H9 (cell line): Measurements from ENCODE around the gene DCAF11. TPM values are rescaled to one million over a fixed set of nuclear protein-coding genes. Genes with fewer than 3 reads are reported as not detected.

ENCODE experiments used
- DNase-seq: peaks from one replicate; pipeline ENCODE4 v3.0.0-alpha.2; 2017
- H2AFZ ChIP-seq: one replicate; pipeline ENCODE4 v1.6.1; 2013; ENCODE audit warnings: mild to moderate bottlenecking, low read length, control low read depth, moderate library complexity
- H2AK5ac ChIP-seq: 2 replicates; pipeline ENCODE4 v1.6.1; 2013; ENCODE audit warnings: low read length, control low read depth, mixed read lengths; ENCODE audit not compliant: insufficient read length
- H2BK120ac ChIP-seq: one replicate; pipeline ENCODE4 v1.6.1; 2013; ENCODE audit warnings: low read depth, mild to moderate bottlenecking, low read length, control low read depth, inconsistent platforms; ENCODE audit not compliant: poor library complexity, severe bottlenecking
- H2BK12ac ChIP-seq: 2 replicates; pipeline ENCODE4 v1.6.1; 2013; ENCODE audit warnings: low read length, control low read depth, mixed read lengths, low read depth; ENCODE audit not compliant: insufficient read length
- H2BK15ac ChIP-seq: 2 replicates; pipeline ENCODE4 v1.6.1; 2013; ENCODE audit warnings: low read depth, low read length, control low read depth
- H2BK20ac ChIP-seq: one replicate; pipeline ENCODE4 v1.6.1; 2013; ENCODE audit warnings: low read depth, mild to moderate bottlenecking, low read length, control low read depth, inconsistent platforms; ENCODE audit not compliant: poor library complexity, severe bottlenecking
- H2BK5ac ChIP-seq: 2 replicates; pipeline ENCODE4 v1.6.1; 2013; ENCODE audit warnings: low read length, control low read depth, mixed read lengths; ENCODE audit not compliant: insufficient read length
- H3K14ac ChIP-seq: 2 replicates; pipeline ENCODE4 v1.6.1; 2013; ENCODE audit warnings: low read length, control low read depth; ENCODE audit not compliant: insufficient read depth
- H3K18ac ChIP-seq: 2 replicates; pipeline ENCODE4 v1.6.1; 2013; ENCODE audit warnings: low read depth, mild to moderate bottlenecking, mixed read lengths, low read length, control low read depth; ENCODE audit not compliant: insufficient read length
- H3K23ac ChIP-seq: 2 replicates; pipeline ENCODE4 v1.6.1; 2013; ENCODE audit warnings: low read length, control low read depth, mixed read lengths, low read depth; ENCODE audit not compliant: insufficient read length
- H3K23me2 ChIP-seq: 2 replicates; pipeline ENCODE4 v1.6.1; 2013; ENCODE audit warnings: low read depth, mild to moderate bottlenecking, mixed read lengths, low read length, control low read depth; ENCODE audit not compliant: insufficient read length, poor library complexity, severe bottlenecking
- H3K27ac ChIP-seq: 2 replicates; pipeline ENCODE4 v1.5.1; 2013; ENCODE audit warnings: low read length, control low read depth, mixed read lengths, low read depth; ENCODE audit not compliant: insufficient read length
- H3K27me3 ChIP-seq: 2 replicates; pipeline ENCODE4 v1.6.1; 2013; ENCODE audit warnings: low read length, control low read depth, inconsistent platforms; ENCODE audit not compliant: insufficient read depth
- H3K4ac ChIP-seq: 2 replicates; pipeline ENCODE4 v1.6.1; 2013; ENCODE audit warnings: low read depth, mild to moderate bottlenecking, control low read depth, inconsistent platforms, low read length, moderate library complexity
- H3K4me1 ChIP-seq: 2 replicates; pipeline ENCODE4 v1.6.1; 2013; ENCODE audit warnings: low read length, control low read depth, inconsistent platforms; ENCODE audit not compliant: insufficient read depth
- H3K4me2 ChIP-seq: 2 replicates; pipeline ENCODE4 v1.6.1; 2013; ENCODE audit warnings: low read length, control low read depth, mixed read lengths; ENCODE audit not compliant: insufficient read length, insufficient read depth
- H3K56ac ChIP-seq: 2 replicates; pipeline ENCODE4 v1.6.1; 2013; ENCODE audit warnings: low read depth, mild to moderate bottlenecking, mixed read lengths, low read length, control low read depth; ENCODE audit not compliant: insufficient read length
- H3K79me1 ChIP-seq: 2 replicates; pipeline ENCODE4 v1.6.1; 2013; ENCODE audit warnings: low read depth, mild to moderate bottlenecking, moderate library complexity, low read length, control low read depth, inconsistent platforms; ENCODE audit not compliant: insufficient read depth, poor library complexity, severe bottlenecking
- H3K79me2 ChIP-seq: 2 replicates; pipeline ENCODE4 v1.6.1; 2013; ENCODE audit warnings: low read length, control low read depth, inconsistent platforms; ENCODE audit not compliant: insufficient read depth
- H3K9ac ChIP-seq: 2 replicates; pipeline ENCODE4 v1.6.1; 2013; ENCODE audit warnings: low read length, control low read depth, mixed read lengths; ENCODE audit not compliant: insufficient read length; ENCODE audit errors: extremely low read depth
- H3K9me3 ChIP-seq: one replicate; pipeline ENCODE4 v1.6.1; 2013; ENCODE audit warnings: low read depth, low read length, inconsistent platforms; ENCODE audit not compliant: control insufficient read depth
- H3T11ph ChIP-seq: one replicate; pipeline ENCODE4 v1.6.1; 2013; ENCODE audit warnings: mild to moderate bottlenecking, low read length, control low read depth, inconsistent platforms
- H4K20me1 ChIP-seq: one replicate; pipeline ENCODE4 v1.6.1; 2013; ENCODE audit not compliant: control insufficient read depth, insufficient read length, insufficient read depth
- H4K5ac ChIP-seq: 2 replicates; pipeline ENCODE4 v1.6.1; 2013; ENCODE audit warnings: low read depth, mild to moderate bottlenecking, mixed read lengths, low read length, control low read depth; ENCODE audit not compliant: insufficient read length
- H4K8ac ChIP-seq: replicated peaks from 2 replicates; pipeline ENCODE4 v1.6.1; 2013; ENCODE audit warnings: low read length, control low read depth, mixed read lengths, low read depth; ENCODE audit not compliant: insufficient read length
- H4K91ac ChIP-seq: 2 replicates; pipeline ENCODE4 v1.6.1; 2013; ENCODE audit warnings: low read depth, mild to moderate bottlenecking, moderate library complexity, mixed read lengths, low read length, control low read depth; ENCODE audit not compliant: insufficient read length
- H3K27ac Mint-ChIP-seq, 3 experiments: 2 replicates in 2 of 3; 3 replicates in 1 of 3; pipeline ENCODE4 v1.8.0; 2020 to 2021; ENCODE audit warnings: mixed read lengths in 3 of 3, mild to moderate bottlenecking in 1 of 3, moderate library complexity in 1 of 3
- H3K27me3 Mint-ChIP-seq: 2 replicates; pipeline ENCODE4 v1.8.0; 2021; ENCODE audit warnings: low read depth, mild to moderate bottlenecking, moderate library complexity, mixed read lengths
- H3K36me3 Mint-ChIP-seq, 3 experiments: 2 replicates in 2 of 3; 3 replicates in 1 of 3; pipeline ENCODE4 v1.8.0; 2020 to 2021; ENCODE audit warnings: low read depth in 3 of 3, mixed read lengths in 3 of 3; ENCODE audit not compliant: insufficient read depth in 1 of 3
- H3K4me1 Mint-ChIP-seq, 2 experiments: 2 replicates each; pipeline ENCODE4 v1.8.0; 2020; ENCODE audit warnings: mixed read lengths in 2 of 2
- H3K4me3 Mint-ChIP-seq, 2 experiments: 2 replicates in 1 of 2; 3 replicates in 1 of 2; pipeline ENCODE4 v1.8.0; 2020 to 2021; ENCODE audit warnings: mild to moderate bottlenecking in 2 of 2, mixed read lengths in 2 of 2, moderate library complexity in 1 of 2
- H3K9me3 Mint-ChIP-seq, 2 experiments: 2 replicates in 1 of 2; 3 replicates in 1 of 2; pipeline ENCODE4 v1.8.0; 2020; ENCODE audit warnings: mild to moderate bottlenecking in 2 of 2, mixed read lengths in 2 of 2, moderate library complexity in 1 of 2
- WGBS: extraction: QIAGEN DNeasy Blood & Tissue Kit; methylation state at CpG from one replicate; pipeline ENCODE4 v1.1.7; 2013; ENCODE audit warnings: missing lambda C conversion rate, low lambda C conversion rate, mixed read lengths; ENCODE audit not compliant: insufficient read length; ENCODE audit errors: extremely low coverage; 5-methylcytosine and 5-hydroxymethylcytosine counted together
- total RNA-seq: library from RNA; stranded (reverse); gene quantifications from 2 replicates; pipeline ENCODE4 v1.2.1, GENCODE V29; 2021
- TF ChIP-seq, protein P1 (sequence below): fragments of 200-600 bp; sonication (generic); conservative IDR thresholded peaks from 3 replicates; pipeline ENCODE4 v1.8.0; 2021; ENCODE audit warnings: antibody characterized with exemption, mild to moderate bottlenecking

DCAF11 gene
- total RNA-seq, 1 experiment from 2014 or later, result 73.4 TPM

DNA sequence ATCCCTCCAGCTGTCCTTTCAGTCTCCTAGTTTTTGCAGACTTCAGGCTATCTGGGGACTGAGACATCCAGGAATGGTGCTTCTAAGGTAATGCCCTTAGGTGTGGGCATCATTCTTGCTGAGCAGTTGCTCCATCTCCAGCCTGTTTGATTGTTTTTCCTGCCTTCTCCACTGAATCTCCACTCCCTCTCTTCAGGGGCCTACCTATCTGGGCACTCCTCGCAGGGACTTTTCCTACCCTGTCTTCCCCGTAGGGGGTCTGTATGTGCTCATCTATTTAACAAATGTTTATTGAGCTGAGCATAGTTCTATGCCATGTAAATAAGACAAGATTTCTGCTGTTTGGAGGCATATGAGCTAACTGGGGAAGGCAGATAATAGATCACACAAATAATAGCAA lies 18.4 kb downstream of the DCAF11 start:
- Mint-ChIP-seq H3K4me3 (no peak overlapping the region), H3K27ac (no peak overlapping the region), H3K4me1 (peaks cover 18 to 20% of the 10 kb centered on the region in 2 experiments), H3K9me3 (0 out of 5 replicates have a peak, but pooled peaks cover 0 to 2% of the 10 kb centered on the region in 2 experiments), H3K36me3 (peaks cover 3 to 11% (median 6%) of the 10 kb centered on the region in 3 experiments), H3K27me3 (no peaks in the 10 kb centered on the region)
- Histone ChIP-seq H4K91ac (no peak overlapping the region), H3K27me3 (no peaks in the 10 kb centered on the region), H2BK5ac (no peak overlapping the region), H3K23ac (no peak overlapping the region), H3K79me1 (no peaks in the 10 kb centered on the region), H4K8ac (no peak overlapping the region), H4K20me1 (no peaks in the 10 kb centered on the region), H3K56ac (no peak overlapping the region), H3K27ac (no peak overlapping the region), H3K4me2 (no peak overlapping the region), H3K9me3 (no peaks in the 10 kb centered on the region), H3T11ph (no peak overlapping the region), H3K14ac (no peak overlapping the region), H2BK20ac (no peak overlapping the region), H3K4ac (no peak overlapping the region), H2BK120ac (no peak overlapping the region), H2BK15ac (no peak overlapping the region), H2AFZ (no peak overlapping the region), H3K4me1 (no peaks in the 10 kb centered on the region), H3K18ac (no peak overlapping the region), H3K9ac (no peak overlapping the region), H3K79me2 (no peaks in the 10 kb centered on the region), H2BK12ac (no peak overlapping the region), H2AK5ac (no peak overlapping the region), H4K5ac (no peak overlapping the region), H3K23me2 (peaks cover 10% of the 10 kb centered on the region)
- WGBS, result no CpG with 5 or more reads among the region's 2 CpGs
- TF ChIP-seq, protein P1, sequence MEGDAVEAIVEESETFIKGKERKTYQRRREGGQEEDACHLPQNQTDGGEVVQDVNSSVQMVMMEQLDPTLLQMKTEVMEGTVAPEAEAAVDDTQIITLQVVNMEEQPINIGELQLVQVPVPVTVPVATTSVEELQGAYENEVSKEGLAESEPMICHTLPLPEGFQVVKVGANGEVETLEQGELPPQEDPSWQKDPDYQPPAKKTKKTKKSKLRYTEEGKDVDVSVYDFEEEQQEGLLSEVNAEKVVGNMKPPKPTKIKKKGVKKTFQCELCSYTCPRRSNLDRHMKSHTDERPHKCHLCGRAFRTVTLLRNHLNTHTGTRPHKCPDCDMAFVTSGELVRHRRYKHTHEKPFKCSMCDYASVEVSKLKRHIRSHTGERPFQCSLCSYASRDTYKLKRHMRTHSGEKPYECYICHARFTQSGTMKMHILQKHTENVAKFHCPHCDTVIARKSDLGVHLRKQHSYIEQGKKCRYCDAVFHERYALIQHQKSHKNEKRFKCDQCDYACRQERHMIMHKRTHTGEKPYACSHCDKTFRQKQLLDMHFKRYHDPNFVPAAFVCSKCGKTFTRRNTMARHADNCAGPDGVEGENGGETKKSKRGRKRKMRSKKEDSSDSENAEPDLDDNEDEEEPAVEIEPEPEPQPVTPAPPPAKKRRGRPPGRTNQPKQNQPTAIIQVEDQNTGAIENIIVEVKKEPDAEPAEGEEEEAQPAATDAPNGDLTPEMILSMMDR, result no peak
- DNase-seq, result no peak
